Mucosa of rectum (tissue), 2 donors: Measurements from ENCODE around the gene BICDL2.

ENCODE experiments used
- H3K27ac ChIP-seq, 2 donors: one replicate each; pipeline ENCODE4 v1.7.0; 2013; ENCODE audit warnings: inconsistent platforms in 2 of 2, low read depth in 2 of 2, low read length in 2 of 2
- H3K27me3 ChIP-seq, 2 donors: one replicate each; pipeline ENCODE4 v1.7.0; 2013; ENCODE audit warnings: low read length in 2 of 2; ENCODE audit not compliant: control insufficient read depth in 2 of 2, insufficient read depth in 2 of 2
- H3K36me3 ChIP-seq, 2 donors: one replicate each; pipeline ENCODE4 v1.7.0; 2013; ENCODE audit warnings: low read length in 2 of 2; ENCODE audit not compliant: control insufficient read depth in 2 of 2, insufficient read depth in 2 of 2
- H3K4me1 ChIP-seq, 2 donors: one replicate each; pipeline ENCODE4 v1.7.0; 2013; ENCODE audit warnings: low read length in 2 of 2, mild to moderate bottlenecking in 1 of 2; ENCODE audit not compliant: control insufficient read depth in 2 of 2, insufficient read depth in 2 of 2
- H3K4me3 ChIP-seq, 2 donors: one replicate each; pipeline ENCODE4 v1.7.0; 2013; ENCODE audit warnings: low read length in 2 of 2
- H3K9ac ChIP-seq, 2 donors: one replicate each; pipeline ENCODE4 v1.7.0; 2013; ENCODE audit warnings: low read length in 2 of 2, low read depth in 1 of 2, mild to moderate bottlenecking in 1 of 2
- H3K9me3 ChIP-seq, 2 donors: one replicate each; pipeline ENCODE4 v1.7.0; 2013; ENCODE audit warnings: low read length in 2 of 2; ENCODE audit not compliant: control insufficient read depth in 2 of 2
- donor health status: healthy.
- donor health status: Normal muscosa, but diverticular disease.

The BICDL2 gene

DNA sequence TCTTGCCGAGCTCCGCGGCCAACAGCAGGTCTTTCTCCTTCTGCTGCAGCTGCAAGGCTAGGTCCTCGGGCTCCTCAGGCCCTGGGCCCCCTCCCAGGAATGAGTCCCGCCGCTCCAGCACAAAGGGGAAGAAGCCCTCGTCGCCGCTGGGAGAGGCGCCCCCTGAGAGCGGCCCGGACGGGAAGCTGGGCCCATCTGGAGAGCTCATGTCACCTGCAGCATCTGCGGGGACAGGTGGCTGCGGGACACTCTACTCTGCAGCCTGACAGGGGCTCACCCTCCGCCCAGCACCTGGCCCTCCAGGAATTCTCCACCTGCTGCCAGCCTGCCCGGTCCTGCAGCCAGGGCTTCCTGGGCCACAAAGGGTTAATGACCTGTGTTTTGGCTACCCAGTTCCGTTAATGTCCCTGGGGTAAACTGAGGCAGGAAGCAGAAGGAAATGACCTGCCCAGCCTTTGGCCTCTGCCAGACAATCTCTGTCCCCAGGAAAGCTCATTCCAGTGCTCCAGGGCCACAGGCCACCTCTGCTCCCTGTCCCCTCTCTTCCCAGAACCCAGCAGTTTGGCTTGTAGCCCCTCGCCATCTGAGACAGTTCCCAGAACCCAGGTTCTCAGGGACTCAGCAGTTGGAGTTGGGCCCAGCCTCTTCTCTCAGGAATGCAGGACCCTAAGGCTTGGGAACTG is 1.3 kb downstream of the BICDL2 start:
- Histone ChIP-seq H3K27ac (peak overlapping the region in 1 of 2 donors; percentile 86), H3K4me3 (peak overlapping the region; percentile 69 to 74), H3K4me1 (peaks cover 22 to 33% of the 10 kb centered on the region in 2 donors), H3K9me3 (no peaks in the 10 kb centered on the region), H3K9ac (peak overlapping the region; percentile 61 to 83), H3K36me3 (no peaks in the 10 kb centered on the region), H3K27me3 (peaks cover 14 to 23% of the 10 kb centered on the region in 2 donors)

- Histone ChIP-seq H3K4me1 (peaks cover 18 to 20% of the 10 kb centered on the region in 2 donors), H3K27ac (no peak overlapping the region), H3K27me3 (peaks cover 5 to 18% of the 10 kb centered on the region in 2 donors), H3K9me3 (no peaks in the 10 kb centered on the region), H3K9ac (no peak overlapping the region), H3K36me3 (peaks cover 3 to 8% of the 10 kb centered on the region in 2 donors), H3K4me3 (no peak overlapping the region)
These were observed 4.1 kb downstream of the BICDL2 start for GRCh38 chr16:3032624-3033023.

GRCh38 chr16:3030222-3031212 is 6.2 kb downstream of the BICDL2 start:
- peaks cover 2 to 13% of the 10 kb centered on the region in 2 donors for H3K27me3 ChIP-seq
- no peak overlapping the region for H3K27ac ChIP-seq
- no peaks in the 10 kb centered on the region for H3K9me3 ChIP-seq
- H3K4me3 ChIP-seq, result no peak overlapping the region
- H3K9ac ChIP-seq, result no peak overlapping the region
- peaks cover 14 to 24% of the 10 kb centered on the region in 2 donors for H3K36me3 ChIP-seq
- peaks cover 10 to 11% of the 10 kb centered on the region in 2 donors for H3K4me1 ChIP-seq

DNA sequence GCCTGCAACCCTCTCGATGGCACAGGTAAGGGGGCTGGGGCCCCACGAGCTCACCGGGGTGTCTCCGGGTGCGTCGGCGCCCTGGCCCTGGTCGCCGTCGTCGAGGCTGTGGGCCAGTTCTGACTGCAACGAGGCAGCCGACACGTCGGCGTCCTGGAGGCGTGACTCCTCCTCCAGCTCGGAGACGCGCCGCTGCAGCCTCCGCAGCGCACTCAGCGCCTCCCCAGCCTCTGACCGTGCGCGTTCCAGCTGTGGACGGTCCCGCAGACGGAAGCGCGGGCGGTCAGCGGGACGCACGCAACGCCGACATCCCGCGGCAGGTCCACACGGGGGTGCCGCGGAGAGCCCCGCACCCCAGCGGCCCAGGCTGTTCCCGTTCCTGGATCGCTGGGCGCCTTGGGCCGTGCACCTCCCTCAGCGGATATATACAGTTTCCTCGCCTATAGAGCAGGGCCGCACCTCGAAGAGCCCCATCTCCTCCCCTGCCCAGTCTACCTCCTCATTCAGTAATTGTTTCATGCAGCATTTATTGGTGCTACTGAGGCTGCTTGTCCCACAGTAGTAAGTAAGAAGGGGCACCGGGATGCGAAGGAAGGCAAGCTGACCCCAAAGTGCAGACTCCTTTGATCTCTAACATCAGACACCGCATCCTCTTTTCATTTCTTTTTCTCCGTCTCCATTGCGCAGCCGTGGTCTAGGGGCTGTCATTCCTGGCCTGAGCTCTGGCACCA is 7.1 kb downstream of the BICDL2 start:
- peaks cover 14 to 24% of the 10 kb centered on the region in 2 donors for H3K36me3 ChIP-seq
- H3K27ac ChIP-seq, result no peak overlapping the region
- peaks cover 8% of the 10 kb centered on the region in 2 donors for H3K4me1 ChIP-seq
- H3K4me3 ChIP-seq, result peak overlapping the region in 1 of 2 donors; percentile 3
- H3K27me3 ChIP-seq, result peaks cover 0 to 8% of the 10 kb centered on the region in 2 donors
- H3K9me3 ChIP-seq, result no peaks in the 10 kb centered on the region
- H3K9ac ChIP-seq, result no peak overlapping the region

DNA sequence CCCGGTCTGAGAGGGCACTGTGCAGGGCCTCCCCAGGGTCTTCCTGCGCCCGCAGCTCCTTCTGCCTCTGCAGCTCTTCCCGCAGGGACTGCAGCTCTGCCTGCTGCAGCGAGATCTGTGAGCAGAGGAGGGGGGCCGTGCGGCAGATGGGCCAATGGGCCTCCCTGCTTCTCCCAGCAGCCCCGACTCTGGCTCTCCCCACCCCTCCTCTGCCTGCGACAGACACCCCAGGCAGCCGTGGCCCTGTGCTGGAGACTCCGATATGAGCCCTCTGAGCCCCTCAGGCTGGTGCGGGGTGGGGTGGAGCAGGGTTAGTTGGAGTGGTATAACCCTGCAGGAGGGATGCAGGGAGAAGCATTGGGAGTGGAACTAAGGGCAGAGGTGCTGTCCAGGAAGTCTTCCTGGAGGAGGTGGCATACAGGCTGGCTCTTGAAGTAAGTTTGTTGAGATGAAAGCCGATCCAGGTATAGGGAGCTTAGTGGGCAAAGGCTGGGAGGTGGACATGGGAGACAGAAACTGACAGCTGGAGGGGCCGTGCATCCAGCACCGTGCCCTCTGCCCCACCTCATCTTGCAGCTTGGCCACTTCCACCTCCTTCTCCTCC is 7.9 kb downstream of the BICDL2 start:
- Histone ChIP-seq H3K9me3 (no peaks in the 10 kb centered on the region), H3K27ac (no peak overlapping the region), H3K4me3 (no peak overlapping the region), H3K4me1 (peaks cover 8% of the 10 kb centered on the region in 2 donors), H3K27me3 (peaks cover 0 to 8% of the 10 kb centered on the region in 2 donors), H3K36me3 (peaks cover 14 to 24% of the 10 kb centered on the region in 2 donors), H3K9ac (no peak overlapping the region)

DNA sequence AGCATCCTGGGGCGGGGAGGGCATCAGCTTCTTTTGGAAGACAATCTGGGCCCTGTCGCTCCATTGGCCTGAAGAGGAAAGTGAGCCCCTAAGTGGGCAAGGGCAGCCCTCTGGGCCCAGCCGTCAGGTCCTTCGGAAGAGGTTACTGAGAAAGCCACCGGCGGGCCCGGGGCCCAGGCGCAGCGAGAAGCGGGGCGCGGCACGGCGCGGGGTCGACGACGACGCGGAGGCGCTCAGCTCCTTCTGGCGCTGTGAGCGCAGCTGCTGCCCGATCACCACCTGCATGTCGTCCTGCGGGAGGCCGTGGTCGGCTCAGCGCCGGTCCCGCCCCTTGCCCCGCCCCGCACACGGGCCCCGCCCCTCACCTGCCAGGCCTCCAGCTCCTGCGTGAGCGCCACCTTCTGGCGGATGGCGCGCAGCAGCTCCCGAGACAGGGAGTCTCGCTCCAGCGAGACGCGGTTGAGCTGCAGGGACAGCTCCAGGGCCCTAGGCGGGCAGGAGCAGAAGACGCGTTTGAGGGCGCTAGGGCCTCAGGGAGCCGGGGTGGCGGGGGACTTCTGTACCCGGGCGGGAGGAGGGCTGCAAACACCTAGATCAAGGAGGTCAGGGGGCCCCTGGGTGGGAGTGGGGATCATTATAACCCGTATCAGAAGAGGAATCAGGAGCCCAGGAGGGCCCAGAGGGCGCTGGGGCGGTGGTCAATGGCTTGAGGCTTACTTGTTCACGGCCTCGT is 8.6 kb downstream of the BICDL2 start:
- peaks cover 0 to 6% of the 10 kb centered on the region in 2 donors for H3K27me3 ChIP-seq
- H3K9ac ChIP-seq, result peak overlapping the region in 1 of 2 donors; percentile 2
- peaks cover 14 to 24% of the 10 kb centered on the region in 2 donors for H3K36me3 ChIP-seq
- H3K9me3 ChIP-seq, result no peaks in the 10 kb centered on the region
- H3K4me1 ChIP-seq, result peaks cover 14 to 15% of the 10 kb centered on the region in 2 donors
- no peak overlapping the region for H3K4me3 ChIP-seq
- peak overlapping the region in 1 of 2 donors; percentile 32 for H3K27ac ChIP-seq

DNA sequence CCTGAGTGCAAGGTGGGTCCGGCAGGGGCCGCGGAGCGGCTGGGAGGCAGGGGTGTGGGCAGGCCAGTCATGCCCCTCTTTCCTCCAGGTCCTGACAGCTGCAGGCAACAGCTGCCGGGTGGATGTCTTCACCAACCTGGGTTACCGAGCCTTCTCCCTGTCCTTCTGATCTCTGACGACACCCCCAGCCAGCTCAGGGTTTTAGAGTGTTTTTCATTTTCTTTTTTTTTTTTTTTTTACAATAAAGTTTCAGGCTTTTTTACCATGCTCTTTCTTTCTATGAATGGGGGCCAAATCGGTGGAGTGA is 9.3 kb downstream of the BICDL2 start:
- Histone ChIP-seq H3K36me3 (peaks cover 14 to 24% of the 10 kb centered on the region in 2 donors), H3K9ac (no peak overlapping the region), H3K4me1 (peaks cover 21 to 22% of the 10 kb centered on the region in 2 donors), H3K4me3 (no peak overlapping the region), H3K9me3 (no peaks in the 10 kb centered on the region), H3K27ac (no peak overlapping the region), H3K27me3 (peaks cover 0 to 6% of the 10 kb centered on the region in 2 donors)

DNA sequence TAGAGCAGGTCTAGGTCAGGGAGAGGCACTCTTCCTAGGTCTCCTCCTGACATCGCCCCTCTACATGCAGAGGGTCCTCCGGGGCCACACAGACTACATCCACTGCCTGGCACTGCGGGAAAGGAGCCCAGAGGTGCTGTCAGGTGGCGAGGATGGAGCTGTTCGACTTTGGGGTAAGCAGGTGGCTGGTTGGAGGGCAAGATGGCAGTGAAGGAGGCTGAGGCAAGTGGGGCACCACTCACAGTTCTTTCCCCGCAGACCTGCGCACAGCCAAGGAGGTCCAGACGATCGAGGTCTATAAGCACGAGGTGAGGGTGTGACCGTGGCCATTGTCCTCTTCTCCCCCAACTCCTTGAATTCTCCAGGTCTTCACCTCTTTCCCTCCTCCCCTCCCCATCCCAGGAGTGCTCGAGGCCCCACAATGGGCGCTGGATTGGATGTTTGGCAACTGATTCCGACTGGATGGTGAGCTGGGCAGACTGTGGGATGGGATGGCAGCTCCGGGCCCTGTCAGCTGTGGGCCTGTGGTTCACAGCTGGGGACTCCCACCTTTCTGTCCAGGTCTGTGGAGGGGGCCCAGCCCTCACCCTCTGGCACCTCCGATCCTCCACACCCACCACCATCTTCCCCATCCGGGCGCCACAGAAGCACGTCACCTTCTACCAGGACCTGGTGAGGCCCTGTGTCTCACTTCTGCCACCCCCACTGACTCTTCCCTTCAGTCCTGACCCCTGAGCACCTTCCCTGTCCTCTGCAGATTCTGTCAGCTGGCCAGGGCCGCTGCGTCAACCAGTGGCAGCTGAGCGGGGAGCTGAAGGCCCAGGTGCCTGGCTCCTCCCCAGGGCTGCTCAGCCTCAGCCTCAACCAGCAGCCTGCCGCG is 9.9 kb downstream of the BICDL2 start:
- peaks cover 0 to 6% of the 10 kb centered on the region in 2 donors for H3K27me3 ChIP-seq
- no peak overlapping the region for H3K4me3 ChIP-seq
- peaks cover 14 to 24% of the 10 kb centered on the region in 2 donors for H3K36me3 ChIP-seq
- H3K9ac ChIP-seq, result no peak overlapping the region
- no peaks in the 10 kb centered on the region for H3K9me3 ChIP-seq
- H3K27ac ChIP-seq, result no peak overlapping the region
- peaks cover 26 to 28% of the 10 kb centered on the region in 2 donors for H3K4me1 ChIP-seq
